ENCODE measurements around the gene TRABD2B.

TRABD2B gene

GRCh38 chr1:47819574-47819888, 177.7 kb downstream of the TRABD2B start:
- no peak overlapping the region for H3K4me3 ChIP-seq
- H3K27ac ChIP-seq = no peak overlapping the region
- peaks cover 0 to 9% (median 0%) of the 10 kb centered on the region in 11 experiments; a peak in 1 of 22 replicates for H4K20me1 ChIP-seq
- H3K36me3 ChIP-seq = no peaks in the 10 kb centered on the region
- H3K9ac ChIP-seq = no peak overlapping the region
- H3K9me3 ChIP-seq (replicated peaks in 1 of 11) = no peaks in the 10 kb centered on the region
- no peak overlapping the region for H3K4me2 ChIP-seq
- no peak for TF ChIP-seq Cebpa-rat (IDR thresholded peaks at IDR 0.05)
- peaks cover 7 to 11% (median 9%) of the 10 kb centered on the region in 10 experiments for H3K4me1 ChIP-seq
- H3K27me3 ChIP-seq = no peaks in the 10 kb centered on the region

GRCh38 chr1:47818682-47819573, 178.3 kb downstream of the TRABD2B start:
- peaks cover 0 to 13% (median 0%) of the 10 kb centered on the region in 11 experiments; a peak in 2 of 22 replicates for H4K20me1 ChIP-seq
- H3K4me3 ChIP-seq = no peak overlapping the region
- no peaks in the 10 kb centered on the region for H3K27me3 ChIP-seq
- no peak overlapping the region for H3K27ac ChIP-seq
- no peak overlapping the region for H3K4me2 ChIP-seq
- peaks cover 13 to 17% (median 15%) of the 10 kb centered on the region in 10 experiments for H3K4me1 ChIP-seq
- no peaks in the 10 kb centered on the region for H3K36me3 ChIP-seq
- H3K9me3 ChIP-seq (replicated peaks in 1 of 11) = no peaks in the 10 kb centered on the region
- H3K9ac ChIP-seq = no peak overlapping the region
- TF ChIP-seq Cebpa-rat (IDR thresholded peaks at IDR 0.05) = no peak

- Histone ChIP-seq H3K4me3 (no peak overlapping the region), H4K20me1 (peaks cover 0 to 14% (median 0%) of the 10 kb centered on the region in 11 experiments; a peak in 2 of 22 replicates), H3K4me2 (no peak overlapping the region), H3K27ac (no peak overlapping the region), H3K9ac (no peak overlapping the region), H3K4me1 (peaks cover 13 to 18% (median 16%) of the 10 kb centered on the region in 10 experiments), H3K36me3 (no peaks in the 10 kb centered on the region), H3K27me3 (no peaks in the 10 kb centered on the region), H3K9me3 (replicated peaks in 1 of 11) (no peaks in the 10 kb centered on the region)
- TF ChIP-seq Cebpa-rat (IDR thresholded peaks at IDR 0.05) = no peak
These were observed 179.3 kb downstream of the TRABD2B start for GRCh38 chr1:47817861-47818260.

DNA sequence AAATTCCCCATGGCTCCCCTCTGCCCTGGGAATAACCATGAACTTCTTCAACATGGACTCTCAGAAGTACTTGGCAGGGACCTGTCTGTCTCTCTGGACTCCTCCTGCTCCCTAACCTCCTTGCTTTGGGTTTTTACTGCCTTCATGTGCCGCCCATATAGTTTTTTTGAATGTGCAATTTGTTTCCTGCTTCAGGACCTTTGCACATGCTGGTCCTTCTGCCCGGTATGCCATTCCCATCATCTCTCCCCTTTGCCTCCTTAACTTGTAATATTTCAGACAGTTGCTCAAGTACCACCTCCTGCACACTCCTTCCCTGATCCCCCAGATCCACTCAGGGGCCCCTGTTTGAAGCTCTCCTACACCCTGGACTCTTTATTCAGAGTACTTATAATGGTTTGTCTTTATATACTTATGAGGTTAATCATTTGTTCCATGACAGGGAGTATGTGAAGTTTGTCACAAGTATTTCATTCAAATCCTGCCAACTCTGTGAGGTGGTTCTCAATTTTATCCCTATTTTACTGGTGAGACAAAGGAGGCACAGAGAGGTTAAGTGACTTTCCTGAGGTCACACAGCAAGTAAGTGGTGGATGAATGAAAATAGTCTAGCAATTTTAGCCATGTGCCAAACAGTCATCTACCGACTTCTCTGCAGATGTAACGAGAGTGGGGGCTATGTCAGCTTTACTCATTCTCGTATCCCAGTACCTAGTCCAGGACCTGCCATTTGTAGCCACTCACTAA, 180.7 kb downstream of the TRABD2B start:
- Histone ChIP-seq H4K20me1 (peaks cover 0 to 14% (median 0%) of the 10 kb centered on the region in 11 experiments; a peak in 2 of 22 replicates), H3K27me3 (no peaks in the 10 kb centered on the region), H3K4me3 (no peak overlapping the region), H3K27ac (no peak overlapping the region), H3K36me3 (no peaks in the 10 kb centered on the region), H3K9me3 (replicated peaks in 1 of 11) (no peaks in the 10 kb centered on the region), H3K9ac (no peak overlapping the region), H3K4me1 (peaks cover 13 to 18% (median 16%) of the 10 kb centered on the region in 10 experiments), H3K4me2 (no peak overlapping the region)
- TF ChIP-seq Cebpa-rat (IDR thresholded peaks at IDR 0.05) = no peak

GRCh38 chr1:47814612-47815395, 182.4 kb downstream of the TRABD2B start:
- no peaks in the 10 kb centered on the region for H3K36me3 ChIP-seq
- peak overlapping the region in 2 of 11 experiments; percentile 14 to 32; a peak in 2 of 22 replicates for H3K27ac ChIP-seq
- H3K27me3 ChIP-seq = no peaks in the 10 kb centered on the region
- H3K4me2 ChIP-seq = peak overlapping the region; percentile 48 to 79 (median 56)
- H3K4me3 ChIP-seq = no peak overlapping the region
- H3K4me1 ChIP-seq = peaks cover 13 to 26% (median 17%) of the 10 kb centered on the region in 10 experiments
- H3K9ac ChIP-seq = peak overlapping the region in 1 of 11 experiments; percentile 21; a peak in 1 of 22 replicates
- H4K20me1 ChIP-seq = peaks cover 0 to 14% (median 0%) of the 10 kb centered on the region in 11 experiments; a peak in 2 of 22 replicates
- no peak for TF ChIP-seq Cebpa-rat (IDR thresholded peaks at IDR 0.05)
- no peaks in the 10 kb centered on the region for H3K9me3 ChIP-seq (replicated peaks in 1 of 11)

DNA sequence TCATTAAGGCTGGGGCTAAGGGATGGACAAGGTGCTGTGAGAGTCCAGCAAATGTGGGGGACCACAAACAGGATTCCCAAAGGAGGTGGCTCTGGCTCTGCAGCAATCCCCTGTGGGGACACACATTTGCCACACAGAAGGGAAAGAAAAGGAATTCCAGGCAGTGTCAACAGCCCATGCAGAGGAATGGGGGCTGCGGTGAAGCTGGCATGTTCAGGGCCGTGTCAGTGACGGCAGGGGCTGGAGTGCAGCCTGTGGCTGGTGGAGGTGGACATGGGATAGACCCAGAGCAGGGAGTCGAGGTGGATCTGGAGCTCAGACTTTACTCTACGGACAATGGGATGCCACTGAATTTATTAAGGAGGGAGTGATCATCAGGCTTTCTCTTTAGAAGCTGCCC, 183.2 kb downstream of the TRABD2B start:
- TF ChIP-seq Cebpa-rat (IDR thresholded peaks at IDR 0.05) = no peak
- Histone ChIP-seq H4K20me1 (peaks cover 0 to 14% (median 0%) of the 10 kb centered on the region in 11 experiments; a peak in 2 of 22 replicates), H3K4me2 (peak overlapping the region; percentile 48 to 79 (median 56))

DNA sequence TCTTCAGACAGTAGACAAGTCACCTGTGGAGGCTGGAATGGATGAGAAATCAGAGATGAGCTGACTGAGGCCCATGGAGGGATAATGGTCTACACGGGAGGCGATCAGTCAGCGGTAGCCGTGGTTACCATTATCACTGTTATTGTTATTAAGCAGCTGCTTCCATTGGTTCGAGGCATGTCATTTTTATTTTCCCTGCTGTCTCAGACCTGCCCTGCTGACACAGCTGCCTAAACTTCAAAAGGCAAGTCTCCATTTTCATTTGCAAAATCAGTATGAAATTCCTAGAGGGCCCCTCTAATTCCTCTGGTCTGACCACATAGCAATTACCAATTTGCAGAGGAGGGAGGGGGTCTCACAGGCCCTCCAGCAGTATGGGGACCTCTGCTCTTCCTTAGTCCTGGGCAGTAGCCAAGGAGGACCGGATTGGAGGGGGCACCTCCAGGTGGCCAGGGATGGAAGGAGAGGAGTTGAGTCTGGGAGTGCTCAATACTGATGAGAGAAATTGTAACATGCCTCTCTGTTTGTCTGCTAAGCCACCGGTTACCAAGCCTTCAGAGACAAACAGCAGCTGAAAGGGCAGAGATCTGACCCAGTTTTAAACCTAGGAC, 184.2 kb downstream of the TRABD2B start:
- Histone ChIP-seq H3K9ac (no peak overlapping the region), H3K27me3 (no peaks in the 10 kb centered on the region), H3K4me3 (no peak overlapping the region), H3K36me3 (no peaks in the 10 kb centered on the region), H3K9me3 (replicated peaks in 1 of 11) (no peaks in the 10 kb centered on the region), H3K4me2 (no peak overlapping the region), H3K27ac (no peak overlapping the region), H4K20me1 (peaks cover 0 to 14% (median 0%) of the 10 kb centered on the region in 11 experiments; a peak in 2 of 22 replicates), H3K4me1 (peaks cover 13 to 26% (median 17%) of the 10 kb centered on the region in 10 experiments)
- TF ChIP-seq Cebpa-rat (IDR thresholded peaks at IDR 0.05) = no peak

More for the DNA sequence above, 183.2 kb downstream of the TRABD2B start:
- peaks cover 13 to 26% (median 17%) of the 10 kb centered on the region in 10 experiments for H3K4me1 ChIP-seq
- no peaks in the 10 kb centered on the region for H3K27me3 ChIP-seq
- H3K27ac ChIP-seq = peak overlapping the region in 1 of 11 experiments; percentile 14; a peak in 1 of 22 replicates
- no peak overlapping the region; a peak in 1 of 22 replicates for H3K9ac ChIP-seq
- H3K9me3 ChIP-seq (replicated peaks in 1 of 11) = no peaks in the 10 kb centered on the region
- H3K36me3 ChIP-seq = no peaks in the 10 kb centered on the region
- no peak overlapping the region for H3K4me3 ChIP-seq

DNA sequence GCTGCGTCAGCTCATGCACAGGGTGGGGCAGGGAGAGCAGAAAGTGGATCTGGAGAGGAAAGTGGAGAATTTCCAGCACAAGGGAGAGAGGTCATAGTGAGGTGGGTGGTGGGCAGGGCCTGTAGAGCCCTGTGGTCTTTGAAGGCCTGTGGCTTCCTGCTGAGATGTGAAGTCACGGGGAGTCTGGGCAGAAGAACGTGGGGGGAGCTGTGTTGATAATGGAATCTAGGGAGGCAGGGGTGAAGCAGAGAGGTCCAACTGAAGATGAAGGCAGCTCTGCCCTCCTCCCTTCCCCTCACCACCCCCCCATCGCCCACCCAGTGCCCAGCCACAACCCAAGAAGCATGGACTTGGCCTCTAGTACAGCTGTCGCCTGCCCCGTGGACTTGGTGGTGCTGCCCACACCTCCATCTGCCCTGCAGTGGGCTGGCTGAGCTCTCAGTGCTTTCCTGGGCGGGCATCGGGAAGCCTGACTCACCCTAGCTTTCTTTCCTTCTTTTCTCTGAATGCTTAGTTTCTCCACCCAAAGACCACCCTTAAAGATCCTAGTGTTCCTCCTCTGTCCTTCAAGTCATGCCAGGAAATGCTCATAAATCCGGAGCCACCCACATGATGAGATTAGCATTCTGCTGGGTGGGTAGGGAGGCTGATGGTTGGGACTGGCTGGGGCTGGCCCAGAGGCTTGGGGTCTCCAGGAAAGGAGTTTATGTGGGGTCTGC, 186.1 kb downstream of the TRABD2B start:
- Histone ChIP-seq H3K4me2 (peak overlapping the region in 4 of 11 experiments; percentile 6 to 32 (median 22); a peak in 6 of 22 replicates), H4K20me1 (peaks cover 0 to 5% (median 0%) of the 10 kb centered on the region in 11 experiments; a peak in 1 of 22 replicates), H3K4me1 (peaks cover 16 to 31% (median 25%) of the 10 kb centered on the region in 10 experiments), H3K27me3 (no peaks in the 10 kb centered on the region), H3K36me3 (no peaks in the 10 kb centered on the region), H3K27ac (no peak overlapping the region), H3K9me3 (replicated peaks in 1 of 11) (no peaks in the 10 kb centered on the region), H3K4me3 (no peak overlapping the region), H3K9ac (no peak overlapping the region)
- TF ChIP-seq Cebpa-rat (IDR thresholded peaks at IDR 0.05) = no peak
